Activated CD4-positive, alpha-beta memory T cell treated with anti-CD3 and anti-CD28 coated beads for 36 hours (primary cell): Measurements from ENCODE around the gene MFSD2B. TPM values are rescaled to one million over a fixed set of nuclear protein-coding genes. Genes with fewer than 3 reads are reported as not detected.
"Not testable (repeated sequence)": the region's sequence is repeated elsewhere in the genome, so short reads cannot be mapped to it uniquely, and the experiment has no call there.

Source experiments
- CTCF ChIA-PET: fragments of 350-600 bp; sonication (Branson Sonifier 250); formaldehyde crosslinking; loops from one replicate; lab custom pipeline; 2021; ENCODE audit warnings: antibody characterized with exemption, inconsistent platforms; lab: Charles Lee
- POLR2A ChIA-PET: fragments of 350-600 bp; sonication (Branson Sonifier 250); formaldehyde crosslinking; loops from one replicate; lab custom pipeline; 2021; ENCODE audit warnings: antibody characterized with exemption; lab: Charles Lee
- DNase-seq: peaks from one replicate; pipeline ENCODE4 v3.0.0-alpha.2; 2020
- H3K27ac Mint-ChIP-seq: one replicate; pipeline ENCODE4 v1.8.0; 2021; ENCODE audit warnings: mixed read lengths
- H3K27me3 Mint-ChIP-seq: one replicate; pipeline ENCODE4 v1.8.0; 2021; ENCODE audit warnings: mixed read lengths
- H3K36me3 Mint-ChIP-seq: one replicate; pipeline ENCODE4 v1.8.0; 2021; ENCODE audit warnings: mixed read lengths
- H3K4me1 Mint-ChIP-seq: one replicate; pipeline ENCODE4 v1.8.0; 2021; ENCODE audit warnings: low read depth, mixed read lengths
- H3K4me3 Mint-ChIP-seq: one replicate; pipeline ENCODE4 v1.8.0; 2021; ENCODE audit warnings: mild to moderate bottlenecking, mixed read lengths
- H3K9me3 Mint-ChIP-seq: one replicate; pipeline ENCODE4 v1.8.0; 2021; ENCODE audit warnings: mixed read lengths
- intact Hi-C: fragments of 100-400 bp; cut with micrococcal nuclease; formaldehyde crosslinking; loops from one replicate; pipeline ENCODE4 v1.15.1; 2023
- total RNA-seq, 2 experiments: library from RNA; stranded (reverse); gene quantifications; one replicate each; pipeline ENCODE4 v1.2.3, GENCODE V29; 2021

The MFSD2B gene
- total RNA-seq, 2 experiments from 2014 or later, result 0.39 TPM; not detected in 1

- Mint-ChIP-seq H3K27me3 (peaks cover 29% of the 10 kb centered on the region), H3K27ac (no peak overlapping the region), H3K4me1 (no peaks in the 10 kb centered on the region), H3K9me3 (no peaks in the 10 kb centered on the region), H3K36me3 (no peaks in the 10 kb centered on the region), H3K4me3 (no peak overlapping the region)
- ChIA-PET CTCF (interaction anchor here (1.0 to 1.4 kb wide), 2 partner anchors 72 to 85 kb away, joined by 3 to 4 read pairs; partner anchors contain the start of gene ATAD2B), POLR2A (no interaction called here)
- no peak for DNase-seq
- intact Hi-C loops, result no loop called here
These were observed 1.6 kb downstream of the MFSD2B start for GRCh38 chr2:24011250-24012104.

GRCh38 chr2:24012521-24013188, 2.8 kb downstream of the MFSD2B start:
- ChIA-PET POLR2A (no interaction called here), CTCF (interaction anchor here (1.4 kb wide), 1 partner anchor 86 kb away, joined by 4 read pairs; the partner anchor contains the start of gene ATAD2B)
- no peak for DNase-seq
- no peaks in the 10 kb centered on the region for H3K4me1 Mint-ChIP-seq
- H3K4me3 Mint-ChIP-seq, result no peak overlapping the region
- intact Hi-C loops, result no loop called here
- peaks cover 29% of the 10 kb centered on the region for H3K27me3 Mint-ChIP-seq
- no peaks in the 10 kb centered on the region for H3K9me3 Mint-ChIP-seq
- H3K36me3 Mint-ChIP-seq, result no peaks in the 10 kb centered on the region
- H3K27ac Mint-ChIP-seq, result no peak overlapping the region

- H3K4me1 Mint-ChIP-seq, POLR2A ChIA-PET: not testable (repeated sequence)
- peaks cover 19% of the 10 kb centered on the region for H3K27me3 Mint-ChIP-seq
These were observed 5.0 kb downstream of the MFSD2B start for GRCh38 chr2:24014902-24015301.

GRCh38 chr2:24015562-24016375, 5.9 kb downstream of the MFSD2B start:
- CTCF ChIA-PET, result interaction anchor here (1.5 kb wide), 1 partner anchor 89 kb away, joined by 4 read pairs; the partner anchor contains the start of gene ATAD2B

More at GRCh38 chr2:24014902-24015301, 5.0 kb downstream of the MFSD2B start:
- H3K36me3 Mint-ChIP-seq, H3K27ac Mint-ChIP-seq, DNase-seq, intact Hi-C loops, H3K4me3 Mint-ChIP-seq, H3K9me3 Mint-ChIP-seq: not testable (repeated sequence)
- CTCF ChIA-PET, result interaction anchor here (1.5 kb wide), 1 partner anchor 88 kb away, joined by 4 read pairs; the partner anchor contains the start of gene ATAD2B

DNA sequence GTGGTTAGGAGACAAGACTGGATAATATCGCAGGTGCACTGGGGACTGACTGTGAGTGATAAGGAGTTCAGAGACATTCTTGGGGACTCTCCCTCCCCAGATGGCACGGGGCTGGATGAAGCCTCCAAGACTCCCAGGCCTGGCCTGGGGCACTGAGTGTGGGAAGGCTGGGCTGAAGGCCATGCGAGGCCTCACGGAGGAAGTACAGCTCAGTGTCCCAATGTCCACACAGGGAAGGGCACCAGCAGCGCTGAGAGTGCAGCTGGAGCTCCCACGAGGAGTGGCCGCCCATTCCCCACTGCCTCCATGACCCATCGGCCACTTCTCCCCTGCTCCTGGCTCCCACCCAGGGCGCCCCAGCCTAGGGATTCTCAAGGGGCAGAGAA, 6.5 kb downstream of the MFSD2B start:
- Mint-ChIP-seq H3K27ac (no peak overlapping the region), H3K27me3 (peaks cover 11% of the 10 kb centered on the region), H3K9me3 (no peaks in the 10 kb centered on the region), H3K36me3 (no peaks in the 10 kb centered on the region), H3K4me1 (no peaks in the 10 kb centered on the region), H3K4me3 (no peak overlapping the region)
- intact Hi-C loops, result no loop called here
- no peak for DNase-seq
- POLR2A ChIA-PET, result no interaction called here
- CTCF ChIA-PET, result interaction anchor here (1.5 kb wide), 1 partner anchor 89 kb away, joined by 4 read pairs; the partner anchor contains the start of gene ATAD2B

More at GRCh38 chr2:24015562-24016375, 5.9 kb downstream of the MFSD2B start:
- peaks cover 17% of the 10 kb centered on the region for H3K27me3 Mint-ChIP-seq
- no peaks in the 10 kb centered on the region for H3K9me3 Mint-ChIP-seq
- H3K4me3 Mint-ChIP-seq, result no peak overlapping the region
- intact Hi-C loops, result no loop called here
- no peak overlapping the region for H3K27ac Mint-ChIP-seq
- no peak for DNase-seq
- POLR2A ChIA-PET, result no interaction called here
- no peaks in the 10 kb centered on the region for H3K36me3 Mint-ChIP-seq
- H3K4me1 Mint-ChIP-seq, result no peaks in the 10 kb centered on the region

DNA sequence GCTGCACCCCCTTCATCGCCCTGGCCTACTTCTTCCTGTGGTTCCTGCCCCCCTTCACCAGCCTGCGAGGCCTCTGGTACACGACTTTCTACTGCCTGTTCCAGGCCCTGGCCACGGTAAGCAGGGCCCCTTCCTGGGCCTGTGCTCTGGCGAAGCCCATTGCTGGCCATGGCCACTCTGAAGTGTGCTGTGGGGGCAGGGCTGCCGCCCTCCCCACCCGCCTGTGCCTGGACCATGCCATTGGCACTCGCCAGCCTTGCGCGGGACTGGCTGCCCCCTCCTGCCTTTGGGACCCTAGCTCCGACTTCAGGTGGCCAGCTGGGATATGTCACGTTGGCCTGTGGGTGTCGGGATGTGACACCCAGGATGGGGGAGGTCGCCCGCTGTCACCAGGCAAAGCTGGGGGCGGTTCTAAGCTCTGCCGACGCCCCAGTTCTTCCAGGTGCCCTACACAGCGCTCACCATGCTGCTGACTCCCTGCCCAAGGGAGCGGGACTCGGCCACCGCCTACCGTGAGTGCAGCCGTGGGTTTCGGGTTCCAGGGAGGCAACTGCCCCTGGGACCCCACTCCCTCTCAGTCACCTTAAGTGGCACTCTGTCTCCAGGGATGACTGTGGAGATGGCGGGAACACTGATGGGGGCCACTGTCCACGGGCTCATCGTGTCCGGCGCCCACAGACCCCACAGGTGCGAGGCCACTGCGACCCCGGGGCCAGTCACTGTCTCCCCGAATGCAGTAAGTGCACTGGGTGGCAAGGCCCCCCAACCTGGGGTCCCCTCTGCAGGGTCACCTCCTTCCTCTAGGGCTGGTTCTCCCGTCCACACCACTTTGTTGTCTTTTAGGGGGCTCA, 7.2 kb downstream of the MFSD2B start:
- POLR2A ChIA-PET, result no interaction called here
- CTCF ChIA-PET, result no interaction called here

DNA sequence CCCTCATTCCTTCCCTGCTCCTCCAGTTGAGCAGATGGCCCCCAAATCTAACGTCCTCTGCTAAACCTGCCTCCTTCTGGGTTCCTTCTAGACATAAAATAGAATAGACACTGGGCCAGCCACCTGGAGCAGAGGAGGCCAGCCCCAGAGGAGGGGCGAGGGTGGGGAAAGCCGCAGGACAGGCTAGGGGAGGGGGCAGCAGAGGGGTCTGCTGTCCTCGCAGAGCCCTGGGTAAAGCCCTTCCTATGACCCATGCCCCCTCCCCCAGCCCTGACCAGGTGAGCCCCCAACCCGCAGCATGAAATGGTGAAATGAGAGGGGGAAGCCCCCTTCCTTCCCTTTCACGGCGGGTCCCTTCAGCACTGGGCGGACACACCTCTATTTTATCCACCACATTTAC, 7.8 kb downstream of the MFSD2B start:
- Mint-ChIP-seq H3K4me1 (no peaks in the 10 kb centered on the region), H3K27me3 (peaks cover under 1% of the 10 kb centered on the region), H3K9me3 (no peaks in the 10 kb centered on the region), H3K4me3 (no peak overlapping the region), H3K36me3 (peaks cover 4% of the 10 kb centered on the region), H3K27ac (no peak overlapping the region)
- intact Hi-C loops, result no loop called here
- CTCF ChIA-PET, result no interaction called here
- POLR2A ChIA-PET, result no interaction called here
- no peak for DNase-seq

More for the DNA sequence above, 7.2 kb downstream of the MFSD2B start:
- no peaks in the 10 kb centered on the region for H3K4me1 Mint-ChIP-seq
- H3K27ac Mint-ChIP-seq, result no peak overlapping the region
- peaks cover 5% of the 10 kb centered on the region for H3K27me3 Mint-ChIP-seq
- H3K4me3 Mint-ChIP-seq, result no peak overlapping the region
- H3K36me3 Mint-ChIP-seq, result no peaks in the 10 kb centered on the region
- intact Hi-C loops, result no loop called here
- DNase-seq, result no peak
- no peaks in the 10 kb centered on the region for H3K9me3 Mint-ChIP-seq

GRCh38 chr2:24018241-24018640, 8.4 kb downstream of the MFSD2B start:
- H3K4me1 Mint-ChIP-seq, result no peaks in the 10 kb centered on the region
- no peak overlapping the region for H3K27ac Mint-ChIP-seq
- H3K9me3 Mint-ChIP-seq, result no peaks in the 10 kb centered on the region
- H3K36me3 Mint-ChIP-seq, result peaks cover 8% of the 10 kb centered on the region
- DNase-seq, result no peak
- ChIA-PET POLR2A (no interaction called here), CTCF (no interaction called here)
- no peaks in the 10 kb centered on the region for H3K27me3 Mint-ChIP-seq
- no peak overlapping the region for H3K4me3 Mint-ChIP-seq
- intact Hi-C loops, result no loop called here

GRCh38 chr2:24019729-24020128, 9.8 kb downstream of the MFSD2B start:
- H3K9me3 Mint-ChIP-seq, result no peaks in the 10 kb centered on the region
- peaks cover 8% of the 10 kb centered on the region for H3K36me3 Mint-ChIP-seq
- H3K4me1 Mint-ChIP-seq, result no peaks in the 10 kb centered on the region
- H3K27ac Mint-ChIP-seq, result no peak overlapping the region
- no peaks in the 10 kb centered on the region for H3K27me3 Mint-ChIP-seq
- CTCF ChIA-PET, result interaction anchor here (0.9 kb wide), 1 partner anchor 65 kb away, joined by 3 read pairs; the partner anchor contains the start of gene TP53I3
- intact Hi-C loops, result no loop called here
- no peak for DNase-seq
- POLR2A ChIA-PET, result no interaction called here
- no peak overlapping the region for H3K4me3 Mint-ChIP-seq

- Mint-ChIP-seq H3K27me3 (no peaks in the 10 kb centered on the region), H3K4me1 (no peaks in the 10 kb centered on the region), H3K9me3 (no peaks in the 10 kb centered on the region), H3K4me3 (no peak overlapping the region), H3K36me3 (peaks cover 8% of the 10 kb centered on the region), H3K27ac (no peak overlapping the region)
- no peak for DNase-seq
- intact Hi-C loops, result no loop called here
- POLR2A ChIA-PET, result no interaction called here
- CTCF ChIA-PET, result interaction anchor here (0.9 kb wide), 1 partner anchor 64 kb away, joined by 3 read pairs; the partner anchor contains the start of gene TP53I3
These were observed 10.4 kb downstream of the MFSD2B start for GRCh38 chr2:24020244-24020643.
